Caco-2 (cell line): ENCODE results near the gene GRIK4. TPM values are rescaled to one million over a fixed set of nuclear protein-coding genes. Genes with fewer than 3 reads are reported as not detected.

Experiments used
- BruUV-seq: library from RNA; stranded (reverse); fragments of 400-500 nt; replicated peaks from 2 replicates; lab custom pipeline; 2021; lab: Mats Ljungman, UMichigan
- CTCF ChIA-PET: fragments of 300-600 bp; sonication (Branson Sonifier 250); formaldehyde crosslinking; loops from one replicate; lab custom pipeline; 2022; ENCODE audit warnings: antibody characterized with exemption; lab: Charles Lee
- POLR2A ChIA-PET: fragments of 300-600 bp; sonication (Branson Sonifier 250); formaldehyde crosslinking; loops from one replicate; lab custom pipeline; 2022; ENCODE audit warnings: antibody characterized with exemption; lab: Charles Lee
- DNase-seq, 2 experiments: peaks; one replicate each; pipeline versions ENCODE4 v3.0.0 to v3.0.0-alpha.2; 2020 to 2022
- H3K27me3 ChIP-seq: replicated peaks from 2 replicates; pipeline ENCODE4 v1.6.0; 2011; ENCODE audit warnings: low read length; ENCODE audit not compliant: control insufficient read depth, insufficient read depth
- H3K36me3 ChIP-seq: 2 replicates; pipeline ENCODE4 v1.5.1; 2011; ENCODE audit warnings: low read length; ENCODE audit not compliant: control insufficient read depth, insufficient read depth
- H3K4me1 ChIP-seq: fragments of 250-450 bp; sonication (Bioruptor Pico); 2 replicates; pipeline ENCODE4 v1.5.1; 2020; ENCODE audit warnings: mild to moderate bottlenecking
- H3K4me3 ChIP-seq: 2 replicates; pipeline ENCODE4 v1.5.1; 2011; ENCODE audit warnings: low read depth, mild to moderate bottlenecking, control low read depth, low read length
- H3K9me3 ChIP-seq: fragments of 250-450 bp; sonication (Bioruptor Pico); 2 replicates; pipeline ENCODE4 v1.5.1; 2020; ENCODE audit warnings: mild to moderate bottlenecking, moderate library complexity
- H3K27ac Mint-ChIP-seq: one replicate; pipeline ENCODE4 v1.8.0; 2022; ENCODE audit warnings: mixed read lengths; ENCODE audit not compliant: unreplicated experiment
- H3K27me3 Mint-ChIP-seq: one replicate; pipeline ENCODE4 v1.8.0; 2022; ENCODE audit warnings: mixed read lengths; ENCODE audit not compliant: insufficient read depth, unreplicated experiment
- H3K36me3 Mint-ChIP-seq: one replicate; pipeline ENCODE4 v1.8.0; 2022; ENCODE audit warnings: mild to moderate bottlenecking, mixed read lengths; ENCODE audit not compliant: insufficient read depth, unreplicated experiment
- H3K4me1 Mint-ChIP-seq: one replicate; pipeline ENCODE4 v1.8.0; 2022; ENCODE audit warnings: low read depth, mixed read lengths; ENCODE audit not compliant: unreplicated experiment
- H3K4me3 Mint-ChIP-seq: one replicate; pipeline ENCODE4 v1.8.0; 2022; ENCODE audit warnings: mild to moderate bottlenecking, moderate library complexity, mixed read lengths; ENCODE audit not compliant: unreplicated experiment
- H3K9me3 Mint-ChIP-seq: one replicate; pipeline ENCODE4 v1.8.0; 2022; ENCODE audit warnings: mixed read lengths; ENCODE audit not compliant: unreplicated experiment
- intact Hi-C: fragments of 100-400 bp; cut with micrococcal nuclease; formaldehyde crosslinking; loops from one replicate; pipeline ENCODE4 v1.10.0; 2022; ENCODE audit not compliant: unreplicated experiment
- total RNA-seq: library from RNA; stranded (reverse); gene quantifications from 2 replicates; pipeline ENCODE4 v1.2.3, GENCODE V29; 2022
- TF ChIP-seq, protein P1 (sequence below), 2 experiments: fragments of 200-600 bp in 1 of 2; IDR thresholded peaks; 1 replicate in 1 of 2; 2 replicates in 1 of 2; pipeline versions ENCODE4 v1.5.1 to v1.8.0; 2011 to 2022; ENCODE audit warnings: antibody characterized with exemption in 1 of 2, control low read depth in 1 of 2, inconsistent platforms in 1 of 2, low read depth in 1 of 2, low read length in 1 of 2, mild to moderate bottlenecking in 1 of 2, moderate library complexity in 1 of 2; ENCODE audit not compliant: insufficient read depth in 1 of 2, severe bottlenecking in 1 of 2, unreplicated experiment in 1 of 2

GRIK4 gene
- total RNA-seq, 1 experiment from 2014 or later, result 2.0 TPM

GRCh38 chr11:120778685-120779490 is 267.3 kb downstream of the GRIK4 start:
- no TSS peak for BruUV-seq
- DNase-seq, result peak in 1 of 2 experiments; percentile 33
- H3K9me3 Mint-ChIP-seq, result peaks cover 6% of the 10 kb centered on the region
- no peaks in the 10 kb centered on the region for H3K4me1 Mint-ChIP-seq
- H3K36me3 ChIP-seq, result no peaks in the 10 kb centered on the region
- no peaks in the 10 kb centered on the region; the same call in 1 of the 2 replicates for H3K27me3 ChIP-seq
- no peak overlapping the region for H3K4me3 Mint-ChIP-seq
- H3K9me3 ChIP-seq, result 0 out of 2 replicates have a peak, but pooled peaks cover under 1% of the 10 kb centered on the region
- H3K4me3 ChIP-seq, result no peak overlapping the region
- no peak overlapping the region for H3K27ac Mint-ChIP-seq
- TF ChIP-seq, protein P1, sequence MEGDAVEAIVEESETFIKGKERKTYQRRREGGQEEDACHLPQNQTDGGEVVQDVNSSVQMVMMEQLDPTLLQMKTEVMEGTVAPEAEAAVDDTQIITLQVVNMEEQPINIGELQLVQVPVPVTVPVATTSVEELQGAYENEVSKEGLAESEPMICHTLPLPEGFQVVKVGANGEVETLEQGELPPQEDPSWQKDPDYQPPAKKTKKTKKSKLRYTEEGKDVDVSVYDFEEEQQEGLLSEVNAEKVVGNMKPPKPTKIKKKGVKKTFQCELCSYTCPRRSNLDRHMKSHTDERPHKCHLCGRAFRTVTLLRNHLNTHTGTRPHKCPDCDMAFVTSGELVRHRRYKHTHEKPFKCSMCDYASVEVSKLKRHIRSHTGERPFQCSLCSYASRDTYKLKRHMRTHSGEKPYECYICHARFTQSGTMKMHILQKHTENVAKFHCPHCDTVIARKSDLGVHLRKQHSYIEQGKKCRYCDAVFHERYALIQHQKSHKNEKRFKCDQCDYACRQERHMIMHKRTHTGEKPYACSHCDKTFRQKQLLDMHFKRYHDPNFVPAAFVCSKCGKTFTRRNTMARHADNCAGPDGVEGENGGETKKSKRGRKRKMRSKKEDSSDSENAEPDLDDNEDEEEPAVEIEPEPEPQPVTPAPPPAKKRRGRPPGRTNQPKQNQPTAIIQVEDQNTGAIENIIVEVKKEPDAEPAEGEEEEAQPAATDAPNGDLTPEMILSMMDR (IDR thresholded peaks at IDR 0.05; ENCODE audit: insufficient read depth in 1 of 2, low read depth in 1 of 2, low read length in 1 of 2, severe bottlenecking in 1 of 2, unreplicated experiment in 1 of 2), result no peak
- H3K4me1 ChIP-seq, result no peaks in the 10 kb centered on the region
- intact Hi-C loops, result no loop called here
- ChIA-PET CTCF (no interaction called here), POLR2A (no interaction called here)
- peaks cover 12% of the 10 kb centered on the region for H3K27me3 Mint-ChIP-seq
- H3K36me3 Mint-ChIP-seq, result no peaks in the 10 kb centered on the region

- DNase-seq, result no peak
- no peak overlapping the region for H3K4me3 ChIP-seq
- no peaks in the 10 kb centered on the region for H3K36me3 ChIP-seq
- Mint-ChIP-seq H3K27ac (no peak overlapping the region), H3K4me3 (no peak overlapping the region), H3K9me3 (no peaks in the 10 kb centered on the region), H3K27me3 (peaks cover 9% of the 10 kb centered on the region), H3K36me3 (no peaks in the 10 kb centered on the region), H3K4me1 (no peaks in the 10 kb centered on the region)
- CTCF ChIA-PET, result no interaction called here
- intact Hi-C loops, result no loop called here
- H3K9me3 ChIP-seq, result no peaks in the 10 kb centered on the region
- H3K4me1 ChIP-seq, result no peaks in the 10 kb centered on the region
- H3K27me3 ChIP-seq, result no peaks in the 10 kb centered on the region; the same call in 1 of the 2 replicates
- no TSS peak for BruUV-seq
- TF ChIP-seq, protein P1 (IDR thresholded peaks at IDR 0.05; ENCODE audit: insufficient read depth in 1 of 2, low read depth in 1 of 2, low read length in 1 of 2, severe bottlenecking in 1 of 2, unreplicated experiment in 1 of 2), result no peak
- POLR2A ChIA-PET, result no interaction called here
Observed at GRCh38 chr11:120780239-120780638, 268.7 kb downstream of the GRIK4 start.

GRCh38 chr11:120781486-120782120 is 270.1 kb downstream of the GRIK4 start:
- Histone ChIP-seq H3K36me3 (no peaks in the 10 kb centered on the region), H3K9me3 (no peaks in the 10 kb centered on the region), H3K27me3 (no peaks in the 10 kb centered on the region; the same call in 1 of the 2 replicates), H3K4me1 (no peaks in the 10 kb centered on the region), H3K4me3 (no peak overlapping the region)
- peaks cover 19% of the 10 kb centered on the region for H3K27me3 Mint-ChIP-seq
- no peak overlapping the region for H3K4me3 Mint-ChIP-seq
- ChIA-PET CTCF (interaction anchor here (0.6 kb wide), 1 partner anchor 1077 kb away, joined by 3 read pairs; no protein-coding TSS in a partner anchor), POLR2A (no interaction called here)
- H3K4me1 Mint-ChIP-seq, result no peaks in the 10 kb centered on the region
- H3K27ac Mint-ChIP-seq, result no peak overlapping the region
- peak in 1 of 2 experiments; percentile 31 for DNase-seq
- intact Hi-C loops, result no loop called here
- TF ChIP-seq, protein P1 (IDR thresholded peaks at IDR 0.05; ENCODE audit: insufficient read depth in 1 of 2, low read depth in 1 of 2, low read length in 1 of 2, severe bottlenecking in 1 of 2, unreplicated experiment in 1 of 2), result no peak
- H3K9me3 Mint-ChIP-seq, result no peaks in the 10 kb centered on the region
- BruUV-seq, result no TSS peak
- H3K36me3 Mint-ChIP-seq, result no peaks in the 10 kb centered on the region
